ENCODE measurements around the gene XRCC3.

- TF ChIP-seq POLR2A (IDR thresholded peaks at IDR 0.05) (no peak), CTCF (IDR thresholded peaks at IDR 0.05) (no peak)
Observed at GRCh38 chr14:103705118-103705503, 10.1 kb downstream of the XRCC3 start.

Measured in transverse colon (tissue), 3 donors.